Neuron (in vitro differentiated cells): ENCODE measurements around the gene SNTG2.

Experiments
- H2AFZ ChIP-seq: one replicate; pipeline ENCODE4 v1.6.1; 2013; ENCODE audit warnings: low read depth, mild to moderate bottlenecking, inconsistent platforms, low read length, moderate library complexity
- H3K27me3 ChIP-seq: one replicate; pipeline ENCODE4 v1.6.1; 2013; ENCODE audit warnings: low read length; ENCODE audit not compliant: insufficient read depth
- H3K36me3 ChIP-seq: one replicate; pipeline ENCODE4 v1.6.1; 2013; ENCODE audit warnings: low read length; ENCODE audit not compliant: insufficient read depth
- H3K4me1 ChIP-seq: one replicate; pipeline ENCODE4 v1.6.1; 2013; ENCODE audit warnings: low read length; ENCODE audit not compliant: insufficient read depth
- H3K4me3 ChIP-seq: 2 replicates; pipeline ENCODE4 v1.5.1; 2013; ENCODE audit warnings: mild to moderate bottlenecking, low read length, moderate library complexity
- H3K9me3 ChIP-seq: one replicate; pipeline ENCODE4 v1.6.1; 2013; ENCODE audit warnings: low read length

SNTG2 gene

DNA sequence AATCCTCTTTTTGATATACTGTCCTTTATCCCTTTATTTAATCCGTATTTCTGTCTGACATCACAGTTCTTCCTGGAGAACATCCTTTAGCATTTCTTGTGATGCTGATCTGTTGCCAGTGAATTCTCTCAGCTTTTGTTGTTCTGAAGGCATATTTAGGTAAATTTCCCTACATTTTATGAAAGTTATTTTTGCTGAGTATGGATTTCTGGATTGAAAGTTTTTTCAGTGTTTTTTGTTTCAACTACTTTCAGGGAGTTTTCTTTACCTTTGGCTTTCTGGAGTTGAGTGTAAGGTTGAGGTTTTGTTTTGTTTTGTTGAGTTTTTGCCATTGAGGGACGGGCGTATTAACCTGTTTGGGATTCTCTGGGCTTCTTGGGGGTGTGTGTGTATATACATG, 22.5 kb downstream of the SNTG2 start:
- H3K4me1 ChIP-seq, result no peaks in the 10 kb centered on the region
- no peaks in the 10 kb centered on the region for H3K36me3 ChIP-seq
- H3K9me3 ChIP-seq, result no peaks in the 10 kb centered on the region
- no peak overlapping the region for H3K4me3 ChIP-seq
- H2AFZ ChIP-seq, result no peak overlapping the region
- H3K27me3 ChIP-seq, result no peaks in the 10 kb centered on the region

DNA sequence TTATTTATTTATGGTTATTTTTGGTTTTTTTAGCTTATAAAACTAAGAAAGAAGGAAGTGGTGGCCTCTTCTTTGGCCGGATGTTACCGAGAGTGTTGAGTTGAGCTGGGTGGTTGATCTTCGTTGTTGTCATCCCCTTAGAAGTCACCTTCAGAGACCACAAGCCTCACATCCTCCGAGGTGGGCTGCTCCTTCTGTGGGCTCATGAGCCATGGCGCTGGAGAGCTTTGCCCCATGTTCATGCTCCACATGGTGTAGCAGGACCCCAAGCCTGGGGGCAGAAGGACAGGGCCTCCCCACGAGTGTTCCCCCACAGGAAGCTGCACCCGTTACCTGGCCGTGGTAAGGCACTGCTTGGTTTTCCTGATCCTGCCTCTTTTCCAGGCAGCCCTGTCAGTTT, 23.4 kb downstream of the SNTG2 start:
- no peak overlapping the region for H2AFZ ChIP-seq
- no peak overlapping the region for H3K4me3 ChIP-seq
- H3K27me3 ChIP-seq, result no peaks in the 10 kb centered on the region
- H3K36me3 ChIP-seq, result no peaks in the 10 kb centered on the region
- no peaks in the 10 kb centered on the region for H3K9me3 ChIP-seq
- no peaks in the 10 kb centered on the region for H3K4me1 ChIP-seq

DNA sequence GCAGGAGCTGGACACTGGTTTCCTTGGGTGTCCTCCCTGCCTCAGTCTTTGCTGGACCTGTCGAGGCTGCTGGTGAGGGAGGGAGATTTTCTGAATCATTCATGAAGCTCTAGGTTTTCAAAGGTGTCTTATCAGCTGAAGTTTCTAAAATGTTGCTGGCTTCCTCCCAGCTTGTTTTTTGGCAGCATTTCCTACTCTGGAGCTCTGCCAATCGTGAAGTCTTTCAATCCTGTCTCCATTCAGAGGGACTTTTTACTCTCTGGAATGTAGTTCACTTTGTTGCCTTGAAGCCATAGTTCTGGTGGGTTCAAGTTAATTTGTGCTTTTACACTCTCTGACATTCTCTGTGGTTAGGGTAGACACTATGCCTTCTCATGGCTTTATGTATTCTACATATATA, 23.9 kb downstream of the SNTG2 start:
- Histone ChIP-seq H3K27me3 (no peaks in the 10 kb centered on the region), H3K4me1 (no peaks in the 10 kb centered on the region), H2AFZ (no peak overlapping the region), H3K9me3 (no peaks in the 10 kb centered on the region), H3K4me3 (no peak overlapping the region), H3K36me3 (no peaks in the 10 kb centered on the region)

- no peak overlapping the region for H3K4me3 ChIP-seq
Measured at GRCh38 chr2:975095-975494, 24.4 kb downstream of the SNTG2 start.

DNA sequence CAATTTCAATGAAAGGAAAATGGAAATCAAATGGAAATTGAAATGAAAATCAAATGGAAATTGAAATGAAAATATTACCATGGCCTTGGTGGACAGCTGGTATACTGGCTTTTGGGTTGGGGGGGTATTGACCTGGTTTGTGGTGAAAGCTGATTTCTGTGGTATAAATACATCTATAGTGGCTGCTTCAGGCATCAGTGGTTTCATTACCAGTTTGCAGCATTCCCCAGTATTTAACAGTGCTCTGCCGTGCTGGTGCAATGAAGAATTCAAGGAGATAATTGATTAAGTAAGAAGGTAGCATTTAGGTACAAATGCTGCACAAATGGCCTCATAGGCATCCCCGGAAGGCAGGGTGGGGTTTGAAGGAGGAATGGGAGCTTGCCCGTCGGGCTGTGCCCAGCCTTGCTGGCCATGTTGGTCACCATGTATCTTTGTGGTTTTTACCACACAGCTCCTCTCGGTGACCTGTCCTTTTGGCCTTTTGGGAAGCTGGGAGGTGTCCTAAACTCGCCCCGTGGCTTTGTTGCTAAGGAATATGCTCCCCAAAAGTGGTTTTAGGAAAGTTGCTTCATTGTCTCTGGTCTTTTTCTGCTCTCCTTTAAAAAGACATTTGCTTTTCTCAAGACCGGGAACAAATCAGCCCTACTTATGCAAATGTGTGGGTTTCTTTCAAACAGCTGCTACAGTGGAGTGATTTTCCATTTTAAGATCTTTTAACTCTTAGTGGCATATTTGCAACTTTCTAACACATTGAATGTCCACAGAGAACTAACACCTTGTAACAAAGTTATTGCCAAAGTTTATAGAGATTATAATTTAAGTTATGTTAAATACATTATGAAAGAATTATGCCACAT, 28.6 kb downstream of the SNTG2 start:
- Histone ChIP-seq H2AFZ (no peak overlapping the region), H3K9me3 (no peaks in the 10 kb centered on the region), H3K36me3 (no peaks in the 10 kb centered on the region), H3K27me3 (peaks cover 3% of the 10 kb centered on the region), H3K4me3 (no peak overlapping the region), H3K4me1 (no peaks in the 10 kb centered on the region)

More at GRCh38 chr2:975095-975494, 24.4 kb downstream of the SNTG2 start:
- no peaks in the 10 kb centered on the region for H3K9me3 ChIP-seq
- H2AFZ ChIP-seq, result no peak overlapping the region
- H3K4me1 ChIP-seq, result no peaks in the 10 kb centered on the region
- H3K36me3 ChIP-seq, result no peaks in the 10 kb centered on the region
- no peaks in the 10 kb centered on the region for H3K27me3 ChIP-seq

DNA sequence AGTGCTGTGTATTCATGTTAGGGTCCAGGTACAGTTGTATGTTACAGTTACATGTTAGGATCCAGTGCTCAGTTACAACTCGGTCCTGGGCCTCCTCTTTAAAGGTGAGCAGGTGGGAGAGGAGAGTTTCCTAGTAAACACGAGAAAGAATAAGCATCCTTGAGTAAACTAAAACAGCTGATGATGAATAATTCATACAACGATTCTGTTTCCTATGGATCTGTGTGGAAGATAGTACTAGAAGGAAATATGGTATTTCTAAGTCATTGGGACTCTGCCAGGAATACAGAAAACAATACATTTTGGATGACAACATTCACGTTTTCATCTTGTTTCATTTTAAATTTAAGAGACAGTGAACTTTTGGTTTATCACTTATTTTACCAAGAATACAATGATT, 29.5 kb downstream of the SNTG2 start:
- H3K27me3 ChIP-seq, result peaks cover 6% of the 10 kb centered on the region
- H3K4me1 ChIP-seq, result no peaks in the 10 kb centered on the region
- no peaks in the 10 kb centered on the region for H3K9me3 ChIP-seq
- H3K36me3 ChIP-seq, result no peaks in the 10 kb centered on the region
- no peak overlapping the region for H3K4me3 ChIP-seq
- no peak overlapping the region for H2AFZ ChIP-seq

DNA sequence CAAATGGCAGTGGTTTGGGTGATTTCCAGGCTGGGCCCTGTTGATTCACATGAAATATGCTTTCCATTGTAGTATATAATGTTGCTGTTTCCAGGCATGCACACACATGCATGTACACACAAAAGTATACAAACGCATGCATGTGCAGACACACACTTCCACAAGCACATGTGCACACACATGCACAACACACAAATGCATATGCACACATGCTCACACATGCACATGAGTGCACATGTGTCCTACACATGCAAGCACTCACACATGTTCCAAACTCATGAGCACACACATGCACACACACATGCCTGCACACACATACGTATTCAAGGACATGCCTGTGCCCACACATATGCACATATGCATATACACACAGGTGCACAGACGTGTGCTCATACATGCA, 30.6 kb downstream of the SNTG2 start:
- Histone ChIP-seq H3K27me3 (peaks cover 6% of the 10 kb centered on the region), H3K4me3 (no peak overlapping the region), H3K36me3 (no peaks in the 10 kb centered on the region), H2AFZ (no peak overlapping the region), H3K4me1 (no peaks in the 10 kb centered on the region), H3K9me3 (no peaks in the 10 kb centered on the region)

DNA sequence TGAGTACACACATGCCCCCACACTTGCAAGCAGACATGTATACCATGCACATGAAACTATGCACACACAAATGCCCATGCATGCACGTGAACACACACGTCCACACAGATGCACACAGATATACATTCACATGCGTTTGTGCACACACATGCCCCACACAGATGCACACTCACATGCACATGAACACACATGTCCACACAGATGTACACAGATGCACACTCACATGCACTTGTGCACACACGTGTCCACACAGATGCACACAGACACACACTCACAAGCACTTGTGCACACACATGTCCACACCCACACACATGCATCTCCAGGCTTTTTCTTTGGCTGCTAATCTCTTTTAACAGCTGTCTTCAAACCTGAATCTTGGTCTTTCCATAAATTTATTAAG, 31.1 kb downstream of the SNTG2 start:
- Histone ChIP-seq H2AFZ (no peak overlapping the region), H3K4me1 (no peaks in the 10 kb centered on the region), H3K36me3 (no peaks in the 10 kb centered on the region), H3K4me3 (no peak overlapping the region), H3K27me3 (peaks cover 6% of the 10 kb centered on the region), H3K9me3 (no peaks in the 10 kb centered on the region)

GRCh38 chr2:985317-985898, 34.8 kb downstream of the SNTG2 start:
- Histone ChIP-seq H2AFZ (no peak overlapping the region), H3K9me3 (no peaks in the 10 kb centered on the region), H3K4me3 (no peak overlapping the region), H3K27me3 (peaks cover 6% of the 10 kb centered on the region), H3K36me3 (no peaks in the 10 kb centered on the region), H3K4me1 (peaks cover 9% of the 10 kb centered on the region)

GRCh38 chr2:987789-988188, 37.1 kb downstream of the SNTG2 start:
- H3K4me1 ChIP-seq, result peaks cover 9% of the 10 kb centered on the region
- H3K27me3 ChIP-seq, result peaks cover 6% of the 10 kb centered on the region
- no peak overlapping the region for H2AFZ ChIP-seq
- no peaks in the 10 kb centered on the region for H3K36me3 ChIP-seq
- no peaks in the 10 kb centered on the region for H3K9me3 ChIP-seq
- no peak overlapping the region for H3K4me3 ChIP-seq

GRCh38 chr2:989781-990467, 39.3 kb downstream of the SNTG2 start:
- H3K36me3 ChIP-seq, result no peaks in the 10 kb centered on the region
- no peak overlapping the region for H3K4me3 ChIP-seq
- no peak overlapping the region for H2AFZ ChIP-seq
- H3K27me3 ChIP-seq, result no peaks in the 10 kb centered on the region
- no peaks in the 10 kb centered on the region for H3K9me3 ChIP-seq
- peaks cover 9% of the 10 kb centered on the region for H3K4me1 ChIP-seq

GRCh38 chr2:990970-991369, 40.3 kb downstream of the SNTG2 start:
- H3K4me1 ChIP-seq, result peaks cover 9% of the 10 kb centered on the region
- no peaks in the 10 kb centered on the region for H3K27me3 ChIP-seq
- H2AFZ ChIP-seq, result no peak overlapping the region
- no peaks in the 10 kb centered on the region for H3K36me3 ChIP-seq
- H3K4me3 ChIP-seq, result no peak overlapping the region
- H3K9me3 ChIP-seq, result no peaks in the 10 kb centered on the region

GRCh38 chr2:1002350-1002749, 51.7 kb downstream of the SNTG2 start:
- Histone ChIP-seq H3K27me3 (no peaks in the 10 kb centered on the region), H3K9me3 (no peaks in the 10 kb centered on the region), H3K4me3 (no peak overlapping the region), H3K4me1 (no peaks in the 10 kb centered on the region), H3K36me3 (no peaks in the 10 kb centered on the region), H2AFZ (no peak overlapping the region)
